Measurements from ENCODE around the gene WFDC2.

The WFDC2 gene

DNA sequence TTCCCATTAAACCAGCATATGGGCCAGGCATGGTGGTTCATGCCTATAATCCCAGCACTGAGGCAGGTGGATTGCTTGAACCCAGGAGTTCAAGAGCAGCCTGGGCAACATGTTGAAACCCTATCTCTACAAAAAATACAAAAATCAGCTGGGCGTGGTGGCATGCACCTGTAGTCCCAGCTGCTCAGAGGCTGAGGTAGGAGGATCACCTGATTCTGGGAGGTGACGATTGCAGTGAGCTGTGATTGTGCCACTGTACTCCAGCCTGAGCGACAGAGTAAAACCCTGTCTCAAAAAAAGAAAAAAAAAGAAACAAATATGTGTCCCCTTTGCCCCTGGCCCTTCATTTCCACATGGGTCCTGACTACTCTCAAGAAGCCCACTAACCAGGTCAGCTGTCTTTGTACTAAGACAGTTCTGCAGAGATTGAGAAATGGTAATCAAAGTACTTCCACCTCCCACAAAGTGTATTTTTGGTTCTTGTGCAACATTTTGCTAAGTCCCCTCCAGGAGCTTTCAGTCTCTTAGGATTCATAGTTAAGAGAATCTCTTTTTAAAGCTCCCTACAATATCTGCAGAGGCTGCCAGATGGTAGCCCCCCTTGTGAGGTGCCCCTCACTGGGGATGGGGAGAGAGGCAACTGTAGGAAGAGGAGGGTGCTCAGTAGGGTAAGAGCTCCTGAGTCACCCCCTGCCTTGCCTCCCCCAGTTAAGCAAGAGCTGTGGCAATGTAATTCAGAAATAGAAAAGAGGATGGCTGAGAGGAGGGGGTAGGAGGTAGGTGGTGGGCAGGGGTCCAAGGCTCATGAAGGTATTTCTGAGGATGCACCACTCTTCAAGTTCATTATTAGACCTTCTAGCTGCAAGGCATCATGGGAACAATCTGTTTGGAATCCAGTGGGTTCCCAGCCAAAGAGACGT is 16.5 kb upstream of the WFDC2 start:
- TF ChIP-seq, protein P1, sequence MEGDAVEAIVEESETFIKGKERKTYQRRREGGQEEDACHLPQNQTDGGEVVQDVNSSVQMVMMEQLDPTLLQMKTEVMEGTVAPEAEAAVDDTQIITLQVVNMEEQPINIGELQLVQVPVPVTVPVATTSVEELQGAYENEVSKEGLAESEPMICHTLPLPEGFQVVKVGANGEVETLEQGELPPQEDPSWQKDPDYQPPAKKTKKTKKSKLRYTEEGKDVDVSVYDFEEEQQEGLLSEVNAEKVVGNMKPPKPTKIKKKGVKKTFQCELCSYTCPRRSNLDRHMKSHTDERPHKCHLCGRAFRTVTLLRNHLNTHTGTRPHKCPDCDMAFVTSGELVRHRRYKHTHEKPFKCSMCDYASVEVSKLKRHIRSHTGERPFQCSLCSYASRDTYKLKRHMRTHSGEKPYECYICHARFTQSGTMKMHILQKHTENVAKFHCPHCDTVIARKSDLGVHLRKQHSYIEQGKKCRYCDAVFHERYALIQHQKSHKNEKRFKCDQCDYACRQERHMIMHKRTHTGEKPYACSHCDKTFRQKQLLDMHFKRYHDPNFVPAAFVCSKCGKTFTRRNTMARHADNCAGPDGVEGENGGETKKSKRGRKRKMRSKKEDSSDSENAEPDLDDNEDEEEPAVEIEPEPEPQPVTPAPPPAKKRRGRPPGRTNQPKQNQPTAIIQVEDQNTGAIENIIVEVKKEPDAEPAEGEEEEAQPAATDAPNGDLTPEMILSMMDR (IDR thresholded peaks at IDR 0.05), result no peak
- H3K9me3 ChIP-seq, result no peaks in the 10 kb centered on the region
- intact Hi-C loops (cut with DNase I; ENCODE audit: low total_unique reads), result loop anchor here (5.0 kb wide), 1 partner anchor 136 kb away; no protein-coding TSS in a partner anchor
- no peak overlapping the region for H3K4me3 ChIP-seq
- no peaks in the 10 kb centered on the region for H3K27me3 ChIP-seq
- DNase-seq, result no peak
- H3K27ac ChIP-seq, result no peak overlapping the region
- H3K4me1 ChIP-seq, result peaks cover 0 to 25% (median 10%) of the 10 kb centered on the region in 4 donors
- H3K36me3 ChIP-seq, result no peaks in the 10 kb centered on the region

GRCh38 chr20:45456632-45457031 is 12.9 kb upstream of the WFDC2 start:
- Histone ChIP-seq H3K9me3 (no peaks in the 10 kb centered on the region), H3K4me1 (no peaks in the 10 kb centered on the region), H3K27ac (no peak overlapping the region), H3K36me3 (no peaks in the 10 kb centered on the region), H3K4me3 (no peak overlapping the region), H3K27me3 (no peaks in the 10 kb centered on the region)
- DNase-seq, result no peak
- TF ChIP-seq, protein P1 (IDR thresholded peaks at IDR 0.05), result no peak
- intact Hi-C loops (cut with DNase I; ENCODE audit: low total_unique reads), result no loop called here

DNA sequence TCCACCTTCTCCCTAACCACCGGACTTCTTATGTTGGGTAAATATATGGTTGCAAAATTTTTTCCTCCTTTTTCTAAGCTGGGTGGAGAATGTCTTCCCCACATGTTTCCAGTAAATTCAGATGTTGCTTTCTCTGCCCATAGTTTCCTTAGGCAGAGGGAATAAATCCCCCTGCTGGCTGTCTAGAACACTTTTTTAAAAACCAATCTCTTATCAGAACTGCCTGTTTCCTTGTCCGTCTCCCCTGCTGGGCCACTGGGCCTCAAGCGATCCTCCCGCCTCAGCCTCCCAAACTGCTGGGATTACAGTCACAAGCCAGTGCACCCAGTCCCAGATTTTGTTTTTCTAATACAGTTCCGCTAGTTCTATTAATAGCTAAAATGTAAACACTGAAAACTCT is 9.9 kb upstream of the WFDC2 start:
- H3K27me3 ChIP-seq, result peaks cover 0 to 3% of the 10 kb centered on the region in 2 donors
- no peaks in the 10 kb centered on the region for H3K9me3 ChIP-seq
- H3K36me3 ChIP-seq, result no peaks in the 10 kb centered on the region
- H3K27ac ChIP-seq, result no peak overlapping the region
- no peaks in the 10 kb centered on the region for H3K4me1 ChIP-seq
- no peak overlapping the region for H3K4me3 ChIP-seq
- intact Hi-C loops (cut with DNase I; ENCODE audit: low total_unique reads), result no loop called here
- DNase-seq, result no peak
- TF ChIP-seq, protein P1 (IDR thresholded peaks at IDR 0.05), result no peak

DNA sequence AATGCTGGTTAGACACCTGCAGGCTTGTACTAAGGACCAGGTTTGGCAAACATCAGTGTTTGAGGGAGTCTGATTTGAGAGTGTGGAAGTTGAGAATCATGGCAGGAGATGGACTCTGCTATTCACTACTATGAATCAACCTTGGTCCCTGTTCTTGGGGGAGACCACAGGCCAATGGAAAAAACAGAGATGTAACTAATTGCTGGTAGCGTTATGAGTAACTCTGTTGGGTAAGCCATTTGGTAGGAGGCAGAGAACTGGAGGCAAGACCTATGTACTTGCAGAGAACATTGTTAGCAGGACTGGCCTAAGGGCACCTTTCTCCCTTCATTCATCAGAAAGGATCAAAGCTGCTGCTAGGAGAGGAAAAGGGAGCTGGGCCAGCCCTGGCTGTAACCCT is 8.3 kb upstream of the WFDC2 start:
- TF ChIP-seq, protein P1 (IDR thresholded peaks at IDR 0.05), result no peak
- no peak overlapping the region for H3K27ac ChIP-seq
- H3K9me3 ChIP-seq, result no peaks in the 10 kb centered on the region
- intact Hi-C loops (cut with DNase I; ENCODE audit: low total_unique reads), result no loop called here
- no peak overlapping the region for H3K4me3 ChIP-seq
- no peak for DNase-seq
- no peaks in the 10 kb centered on the region for H3K4me1 ChIP-seq
- H3K27me3 ChIP-seq, result peaks cover 0 to 3% of the 10 kb centered on the region in 2 donors
- H3K36me3 ChIP-seq, result no peaks in the 10 kb centered on the region

DNA sequence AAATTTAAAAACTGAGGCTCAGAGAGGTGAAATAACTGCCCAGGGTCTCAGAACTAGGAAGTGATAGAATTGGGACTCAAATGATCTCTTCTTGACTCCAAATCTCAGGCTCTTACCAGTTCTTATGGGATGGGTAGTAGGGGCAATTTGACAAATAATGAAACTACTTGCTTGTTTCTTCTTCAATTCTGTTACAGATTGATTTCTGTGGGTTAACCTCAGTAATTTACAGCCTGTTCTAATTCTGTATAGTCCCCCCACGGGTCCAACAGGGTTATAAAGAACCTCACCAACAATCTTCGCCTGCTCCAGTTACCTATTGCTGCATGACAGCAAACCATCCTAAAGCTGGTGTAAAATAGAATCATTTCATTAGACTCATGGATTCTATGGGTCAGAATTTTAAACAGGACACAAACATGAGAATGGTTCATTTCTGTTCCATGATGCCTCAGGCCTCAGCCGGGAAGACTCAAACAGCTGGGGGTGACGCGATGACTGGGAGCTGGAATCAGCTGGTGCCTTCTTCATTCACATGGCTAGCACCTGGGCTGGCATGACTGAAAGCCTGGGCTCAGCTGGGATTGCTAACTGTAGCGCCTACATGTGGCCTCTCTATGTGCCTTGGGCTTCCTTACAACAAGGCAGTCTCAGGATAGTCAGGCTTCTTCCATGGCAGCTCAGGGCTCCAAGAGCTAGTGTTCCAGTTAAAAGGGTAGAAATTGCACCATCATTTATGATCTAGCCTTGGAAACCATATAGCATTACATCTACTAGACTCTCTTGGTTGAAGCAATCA is 6.6 kb upstream of the WFDC2 start:
- H3K9me3 ChIP-seq, result no peaks in the 10 kb centered on the region
- no peaks in the 10 kb centered on the region for H3K36me3 ChIP-seq
- peaks cover 0 to 3% of the 10 kb centered on the region in 2 donors for H3K27me3 ChIP-seq
- DNase-seq, result no peak
- no peak overlapping the region for H3K27ac ChIP-seq
- no peaks in the 10 kb centered on the region for H3K4me1 ChIP-seq
- no peak overlapping the region for H3K4me3 ChIP-seq
- TF ChIP-seq, protein P1 (IDR thresholded peaks at IDR 0.05), result no peak
- intact Hi-C loops (cut with DNase I; ENCODE audit: low total_unique reads), result no loop called here

All from tibial artery (tissue), 4 donors.